ENCODE data around the gene DRAM1.

The DRAM1 gene

GRCh38 chr12:101931498-101932326 is 54.3 kb downstream of the DRAM1 start:
- DNase-seq: no peak
- TF ChIP-seq POLR2A (IDR thresholded peaks at IDR 0.05; ENCODE audit: low read length): no peak
- no peak for TF ChIP-seq GATA1 (IDR thresholded peaks at IDR 0.05; ENCODE audit: low read depth, low read length)

GRCh38 chr12:101933866-101934514 is 56.6 kb downstream of the DRAM1 start:
- TF ChIP-seq GATA1 (IDR thresholded peaks at IDR 0.05; ENCODE audit: low read depth, low read length) (no peak), POLR2A (IDR thresholded peaks at IDR 0.05; ENCODE audit: low read length) (no peak)

GRCh38 chr12:101935890-101936746 is 58.7 kb downstream of the DRAM1 start:
- TF ChIP-seq GATA1 (IDR thresholded peaks at IDR 0.05; ENCODE audit: low read depth, low read length) (no peak), POLR2A (IDR thresholded peaks at IDR 0.05; ENCODE audit: low read length) (no peak)

More at GRCh38 chr12:101933866-101934514, 56.6 kb downstream of the DRAM1 start:
- no peak for DNase-seq

GRCh38 chr12:101939306-101939705 is 61.9 kb downstream of the DRAM1 start:
- TF ChIP-seq GATA1 (IDR thresholded peaks at IDR 0.05; ENCODE audit: low read depth, low read length): no peak
- no peak for TF ChIP-seq POLR2A (IDR thresholded peaks at IDR 0.05; ENCODE audit: low read length)
- no peak for DNase-seq

More at GRCh38 chr12:101935890-101936746, 58.7 kb downstream of the DRAM1 start:
- peak in 1 of 2 experiments; percentile 14 for DNase-seq

- peak; percentile 71 to 81 for DNase-seq
- no peak for TF ChIP-seq POLR2A (IDR thresholded peaks at IDR 0.05; ENCODE audit: low read length)
- TF ChIP-seq GATA1 (IDR thresholded peaks at IDR 0.05; ENCODE audit: low read depth, low read length): no peak
Observed at GRCh38 chr12:101939856-101940265, 62.5 kb downstream of the DRAM1 start.

- DNase-seq: no peak
- no peak for TF ChIP-seq GATA1 (IDR thresholded peaks at IDR 0.05; ENCODE audit: low read depth, low read length)
Observed at GRCh38 chr12:101940400-101940950, 63.1 kb downstream of the DRAM1 start.

- TF ChIP-seq POLR2A (IDR thresholded peaks at IDR 0.05; ENCODE audit: low read length) (no peak), GATA1 (IDR thresholded peaks at IDR 0.05; ENCODE audit: low read depth, low read length) (no peak)
- DNase-seq: no peak
Observed at GRCh38 chr12:101941306-101942249, 64.2 kb downstream of the DRAM1 start.

GRCh38 chr12:101942250-101942605 is 64.8 kb downstream of the DRAM1 start:
- no peak for DNase-seq
- TF ChIP-seq POLR2A (IDR thresholded peaks at IDR 0.05; ENCODE audit: low read length) (no peak), GATA1 (IDR thresholded peaks at IDR 0.05; ENCODE audit: low read depth, low read length) (no peak)

- TF ChIP-seq GATA1 (IDR thresholded peaks at IDR 0.05; ENCODE audit: low read depth, low read length) (no peak), POLR2A (IDR thresholded peaks at IDR 0.05; ENCODE audit: low read length) (no peak)
- no peak for DNase-seq
Observed at GRCh38 chr12:101945369-101946232, 68.2 kb downstream of the DRAM1 start.

- no peak for TF ChIP-seq POLR2A (IDR thresholded peaks at IDR 0.05; ENCODE audit: low read length)
- no peak for TF ChIP-seq GATA1 (IDR thresholded peaks at IDR 0.05; ENCODE audit: low read depth, low read length)
- DNase-seq: no peak
Observed at GRCh38 chr12:101946233-101946611, 68.8 kb downstream of the DRAM1 start.

- no peak for DNase-seq
- no peak for TF ChIP-seq GATA1 (IDR thresholded peaks at IDR 0.05; ENCODE audit: low read depth, low read length)
- TF ChIP-seq POLR2A (IDR thresholded peaks at IDR 0.05; ENCODE audit: low read length): no peak
Observed at GRCh38 chr12:101947316-101947715, 69.9 kb downstream of the DRAM1 start.

- TF ChIP-seq GATA1 (IDR thresholded peaks at IDR 0.05; ENCODE audit: low read depth, low read length) (no peak), POLR2A (IDR thresholded peaks at IDR 0.05; ENCODE audit: low read length) (no peak)
- no peak for DNase-seq
Observed at GRCh38 chr12:101948365-101948764, 71.0 kb downstream of the DRAM1 start.

Data from erythroblast (primary cell).